GM12891 (cell line): ENCODE data around the gene SAE1. TPM values are rescaled to one million over a fixed set of nuclear protein-coding genes. Genes with fewer than 3 reads are reported as not detected.

Experiments used
- DNase-seq: peaks from one replicate; pipeline ENCODE4 v3.0.0; 2011; ENCODE audit warnings: low spot score; ENCODE audit not compliant: insufficient read length
- FAIRE-seq: peaks from 2 replicates; lab custom pipeline; 2011; peaks lifted over from hg19 to GRCh38; lab: Jason Lieb, UNC
- PAX5 ChIP-seq: IDR thresholded peaks from 2 replicates; pipeline ENCODE4 v1.6.1; 2011; ENCODE audit warnings: low read length, moderate library complexity, mild to moderate bottlenecking; ENCODE audit not compliant: insufficient read depth, severe bottlenecking
- POLR2A ChIP-seq: IDR thresholded peaks from 2 replicates; pipeline ENCODE4 v1.6.1; 2011; ENCODE audit warnings: low read depth, low read length, control low read depth
- POLR2AphosphoS5 ChIP-seq: IDR thresholded peaks from 2 replicates; pipeline ENCODE4 v1.6.1; 2011; ENCODE audit warnings: low read depth, low read length, control low read depth
- POU2F2 ChIP-seq: IDR thresholded peaks from 2 replicates; pipeline ENCODE4 v1.6.1; 2011; ENCODE audit warnings: low read depth, mild to moderate bottlenecking, control low read depth, low read length, moderate library complexity
- SPI1 ChIP-seq: IDR thresholded peaks from 2 replicates; pipeline ENCODE4 v1.6.1; 2011; ENCODE audit warnings: low read depth, low read length, control low read depth
- TAF1 ChIP-seq: IDR thresholded peaks from 2 replicates; pipeline ENCODE4 v1.6.1; 2011; ENCODE audit warnings: low read depth, low read length, control low read depth
- polyA plus RNA-seq: library from polyadenylated mRNA; unstranded; fragments of >200 nt; gene quantifications from one replicate; pipeline ENCODE4 v1.2.1, GENCODE V29; 2012; ENCODE audit warnings: low read depth, missing spikeins, inconsistent platforms; ENCODE audit not compliant: missing spikeins

Gene SAE1
- polyA plus RNA-seq: 99.4 TPM

DNA sequence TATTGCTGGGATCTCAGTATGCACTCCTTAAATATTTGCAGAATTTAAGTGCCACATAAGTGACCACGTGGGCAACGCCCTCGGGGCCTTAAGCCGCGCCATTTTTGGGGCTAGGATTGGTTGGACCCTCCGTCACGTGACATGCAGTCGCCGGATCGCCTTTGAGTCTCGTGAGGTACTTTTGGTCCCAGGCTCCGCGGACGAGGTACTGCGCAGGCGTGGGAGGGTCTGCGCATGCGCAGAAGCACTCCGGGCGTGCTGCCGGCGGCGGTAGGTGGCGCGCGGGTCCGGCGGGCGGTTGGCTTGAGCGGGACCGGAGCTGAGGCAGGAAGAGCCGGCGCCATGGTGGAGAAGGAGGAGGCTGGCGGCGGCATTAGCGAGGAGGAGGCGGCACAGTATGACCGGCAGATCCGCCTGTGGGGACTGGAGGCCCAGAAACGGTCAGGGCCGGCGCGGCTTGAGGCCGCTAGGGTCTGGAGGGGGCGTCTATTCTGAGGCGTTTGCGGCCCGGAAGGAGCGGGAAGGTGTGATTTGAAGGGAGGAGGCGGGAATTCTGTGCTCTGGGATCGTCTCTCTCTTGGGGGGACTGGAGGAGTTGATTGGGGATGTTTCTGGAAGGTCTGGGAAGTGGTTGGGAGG lies at the start of gene SAE1:
SAE1 (plus strand) TSS at position 247 of the 639 bp plus-strand sequence; CDS start at position 343, 96 bp downstream.
- FAIRE-seq (peak; percentile 100), DNase-seq (peak; percentile 97)
- TF ChIP-seq POLR2A (peak; percentile 62), SPI1 (no peak), TAF1 (peak; percentile 57; the same call in 1 of the 2 replicates), POU2F2 (no peak), POLR2AphosphoS5 (peak; percentile 49; the same call in 1 of the 2 replicates), PAX5 (no peak)

- DNase-seq: no peak
- TF ChIP-seq TAF1 (no peak), SPI1 (no peak), PAX5 (no peak), POLR2A (no peak), POU2F2 (no peak), POLR2AphosphoS5 (no peak)
- FAIRE-seq: no peak
These were observed 49.5 kb upstream of the SAE1 start for GRCh38 chr19:47081095-47081494.

DNA sequence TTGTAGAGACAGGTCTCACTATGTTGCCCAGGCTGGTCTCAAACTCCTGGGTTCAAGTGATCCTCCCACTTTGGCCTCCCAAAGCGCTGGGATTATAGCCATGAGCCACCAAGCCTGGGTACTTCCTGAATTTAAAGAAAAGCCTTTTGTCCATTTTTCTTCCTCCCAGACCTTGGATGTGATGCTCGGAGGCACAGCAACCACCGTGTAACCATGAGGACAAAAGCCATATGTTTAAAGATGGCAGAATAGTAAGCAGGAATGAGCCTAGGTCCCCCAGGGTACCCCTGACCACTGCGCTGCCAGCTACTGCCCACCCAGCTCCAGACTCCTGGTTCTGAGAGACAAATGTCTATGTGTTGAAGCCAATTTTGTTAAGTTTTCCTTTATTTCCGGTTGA lies 48.1 kb upstream of the SAE1 start:
- FAIRE-seq (no peak), DNase-seq (no peak)
- TF ChIP-seq SPI1: no peak
- no peak for TF ChIP-seq POU2F2
- no peak for TF ChIP-seq POLR2AphosphoS5
- no peak for TF ChIP-seq TAF1
- TF ChIP-seq POLR2A: no peak
- no peak for TF ChIP-seq PAX5

- DNase-seq (no peak), FAIRE-seq (no peak)
- TF ChIP-seq POU2F2 (no peak), PAX5 (no peak), POLR2A (no peak)
These were observed 45.7 kb upstream of the SAE1 start for GRCh38 chr19:47084879-47085439.

DNA sequence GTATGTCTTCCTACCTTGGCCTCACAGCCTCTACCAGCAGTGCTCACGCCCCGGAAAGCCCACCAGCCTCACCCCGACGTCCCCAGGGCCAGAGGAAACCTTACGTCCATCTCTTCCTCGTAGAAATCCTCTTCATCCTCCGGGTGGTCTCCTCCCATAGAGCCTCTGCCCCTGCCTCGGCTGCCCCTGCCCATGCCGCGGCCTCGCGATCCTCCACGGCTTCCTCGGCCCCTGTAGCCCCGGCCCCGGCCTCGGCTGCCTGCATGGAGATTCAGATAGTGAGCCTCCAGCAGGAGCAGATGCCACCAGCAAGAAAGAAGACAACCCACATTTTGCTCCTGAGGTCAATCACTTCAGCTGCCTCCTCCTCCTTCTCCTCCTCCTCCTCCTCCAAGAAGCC lies 44.4 kb upstream of the SAE1 start:
- no peak for DNase-seq
- TF ChIP-seq POU2F2 (no peak), POLR2A (no peak), TAF1 (no peak), SPI1 (no peak), PAX5 (no peak), POLR2AphosphoS5 (no peak)
- FAIRE-seq: no peak

DNA sequence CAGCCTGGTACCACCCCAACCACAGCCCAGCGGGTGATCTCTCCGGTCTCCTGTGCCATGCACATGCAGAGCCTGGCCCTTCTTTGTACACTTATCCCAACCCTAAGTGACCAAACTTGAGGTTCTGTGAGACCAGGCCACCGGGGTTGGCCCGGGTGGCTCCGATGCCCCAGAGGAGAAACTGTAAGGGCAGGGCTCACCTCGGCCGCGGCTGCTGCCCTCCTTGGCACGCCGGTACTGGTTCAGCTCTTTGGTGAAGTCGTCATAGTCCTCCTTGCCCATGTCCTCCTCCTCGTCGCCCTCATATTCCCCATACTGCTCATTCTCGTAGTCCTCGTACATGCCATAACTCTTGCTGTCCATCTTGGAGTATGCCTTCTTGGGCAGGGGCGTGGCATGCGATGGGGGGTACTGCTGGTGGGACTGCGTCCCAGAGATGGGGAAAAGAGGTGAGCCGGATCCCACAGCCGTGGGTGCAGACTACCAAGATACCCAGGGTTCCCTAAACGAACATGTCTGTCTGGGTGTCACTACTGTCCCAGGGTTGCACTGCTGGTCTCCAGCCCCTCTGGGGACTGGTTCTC lies 40.8 kb upstream of the SAE1 start:
- TF ChIP-seq POLR2AphosphoS5 (no peak), TAF1 (no peak), SPI1 (no peak), POLR2A (no peak), PAX5 (no peak), POU2F2 (no peak)
- no peak for FAIRE-seq

GRCh38 chr19:47093254-47093653 lies 37.4 kb upstream of the SAE1 start:
- no peak for FAIRE-seq
- DNase-seq: no peak
- TF ChIP-seq PAX5 (no peak), POU2F2 (no peak), POLR2A (no peak), SPI1 (no peak), POLR2AphosphoS5 (no peak), TAF1 (no peak)

More for the DNA sequence above, 40.8 kb upstream of the SAE1 start:
- DNase-seq: no peak

DNA sequence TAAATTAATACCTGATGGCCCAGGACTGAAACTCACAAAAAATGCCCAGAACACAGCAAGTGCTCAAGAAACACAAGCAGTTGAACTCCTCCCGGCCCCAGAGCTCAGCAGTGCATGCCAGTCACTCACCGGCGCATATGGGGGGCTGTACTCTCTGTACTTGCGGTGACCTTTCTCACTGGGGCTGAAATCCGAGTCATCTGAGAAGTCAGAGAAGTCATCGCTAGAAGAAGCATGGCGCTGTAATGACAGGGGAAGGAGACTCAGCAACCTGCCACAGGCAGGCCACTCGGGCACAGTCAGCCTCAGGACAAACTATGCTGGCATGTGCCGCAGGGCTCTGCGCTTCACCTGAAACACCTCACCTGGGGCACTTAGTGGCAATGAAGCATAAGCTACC lies 36.8 kb upstream of the SAE1 start:
- TF ChIP-seq TAF1 (no peak), SPI1 (no peak), POLR2AphosphoS5 (no peak), PAX5 (no peak), POLR2A (no peak), POU2F2 (no peak)
- DNase-seq (no peak), FAIRE-seq (no peak)
